Right atrium auricular region (tissue), 2 donors: ENCODE results near the gene CMSS1. TPM values are rescaled to one million over a fixed set of nuclear protein-coding genes. Genes with fewer than 3 reads are reported as not detected.
A peak's percentile ranks its signal among the peaks of the same experiment; 100 is the strongest.

ENCODE experiments used
- DNase-seq: peaks from one replicate; pipeline ENCODE4 v3.0.0-alpha.2; 2019; ENCODE audit warnings: low spot score
- H3K27ac ChIP-seq, 2 donors: fragments of 200-600 bp; sonication (generic); 1 replicate in 1 of 2; 2 replicates in 1 of 2; pipeline ENCODE4 v1.5.1; 2016 to 2019
- H3K27me3 ChIP-seq, 2 donors: fragments of 200-600 bp; sonication (generic); one replicate each; pipeline versions ENCODE4 v1.5.1 to v1.6.0; 2017 to 2019
- H3K36me3 ChIP-seq: fragments of 200-600 bp; sonication (generic); one replicate; pipeline ENCODE4 v1.5.1; 2016
- H3K4me1 ChIP-seq, 2 donors: fragments of 200-600 bp; sonication (generic); one replicate each; pipeline versions ENCODE4 v1.5.1 to v1.6.0; 2017 to 2019
- H3K4me3 ChIP-seq, 2 donors: fragments of 200-600 bp; sonication (generic); 1 replicate in 1 of 2; 2 replicates in 1 of 2; pipeline ENCODE4 v1.5.1; 2017 to 2019; ENCODE audit warnings: mild to moderate bottlenecking in 1 of 2, moderate library complexity in 1 of 2
- H3K9me3 ChIP-seq, 2 donors: fragments of 200-600 bp; sonication (generic); one replicate each; pipeline ENCODE4 v1.5.1; 2019
- total RNA-seq, 2 donors: library from RNA; depleted of rRNA; stranded (reverse); fragments of >200 nt; gene quantifications; one replicate each; pipeline ENCODE4 v1.1.0, GENCODE V29; 2016
- TF ChIP-seq, protein P1 (sequence below), 2 donors: fragments of 200-600 bp; sonication (generic); IDR thresholded peaks; one replicate each; pipeline ENCODE4 v1.5.1; 2019; ENCODE audit warnings: antibody characterized with exemption in 2 of 2

Gene CMSS1
- total RNA-seq, 2 donors from 2014 or later = 5.7 to 17.7 TPM

DNA sequence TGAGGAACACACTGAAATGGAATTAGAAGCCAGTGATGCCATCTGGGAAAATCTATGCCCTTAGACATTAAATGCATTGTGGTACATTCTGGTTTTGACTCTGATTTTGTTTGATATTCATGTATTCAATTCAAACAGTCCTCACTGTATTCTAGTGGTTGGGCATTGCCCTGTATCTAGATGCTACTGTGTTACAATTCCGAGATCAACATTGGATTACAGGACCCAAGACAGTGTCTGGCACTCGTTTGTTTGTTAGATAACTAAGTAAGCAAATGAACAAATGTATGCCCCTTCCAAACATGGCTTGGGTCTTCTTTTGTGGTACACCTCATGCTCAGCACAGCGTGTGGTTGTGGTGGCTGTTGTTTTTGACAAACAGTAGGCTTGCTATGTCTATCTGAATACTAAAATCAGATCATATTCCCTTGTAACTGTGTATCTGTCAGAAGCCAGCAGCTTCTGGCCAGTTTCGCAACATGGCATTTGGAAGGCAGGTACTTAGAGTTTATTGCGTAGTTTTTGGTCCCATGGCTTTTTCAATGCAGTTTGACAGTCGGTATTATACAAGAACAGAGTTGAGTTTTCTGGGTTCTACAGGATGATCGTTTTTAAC lies 290.9 kb downstream of the CMSS1 start:
- TF ChIP-seq, protein P1, sequence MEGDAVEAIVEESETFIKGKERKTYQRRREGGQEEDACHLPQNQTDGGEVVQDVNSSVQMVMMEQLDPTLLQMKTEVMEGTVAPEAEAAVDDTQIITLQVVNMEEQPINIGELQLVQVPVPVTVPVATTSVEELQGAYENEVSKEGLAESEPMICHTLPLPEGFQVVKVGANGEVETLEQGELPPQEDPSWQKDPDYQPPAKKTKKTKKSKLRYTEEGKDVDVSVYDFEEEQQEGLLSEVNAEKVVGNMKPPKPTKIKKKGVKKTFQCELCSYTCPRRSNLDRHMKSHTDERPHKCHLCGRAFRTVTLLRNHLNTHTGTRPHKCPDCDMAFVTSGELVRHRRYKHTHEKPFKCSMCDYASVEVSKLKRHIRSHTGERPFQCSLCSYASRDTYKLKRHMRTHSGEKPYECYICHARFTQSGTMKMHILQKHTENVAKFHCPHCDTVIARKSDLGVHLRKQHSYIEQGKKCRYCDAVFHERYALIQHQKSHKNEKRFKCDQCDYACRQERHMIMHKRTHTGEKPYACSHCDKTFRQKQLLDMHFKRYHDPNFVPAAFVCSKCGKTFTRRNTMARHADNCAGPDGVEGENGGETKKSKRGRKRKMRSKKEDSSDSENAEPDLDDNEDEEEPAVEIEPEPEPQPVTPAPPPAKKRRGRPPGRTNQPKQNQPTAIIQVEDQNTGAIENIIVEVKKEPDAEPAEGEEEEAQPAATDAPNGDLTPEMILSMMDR (IDR thresholded peaks at IDR 0.05) = no peak
- Histone ChIP-seq H3K4me3 (no peak overlapping the region), H3K9me3 (no peaks in the 10 kb centered on the region), H3K4me1 (peaks cover 0 to 68% of the 10 kb centered on the region in 2 donors), H3K27me3 (no peaks in the 10 kb centered on the region), H3K36me3 (no peaks in the 10 kb centered on the region), H3K27ac (peak overlapping the region in 1 of 2 donors; percentile 52)
- no peak for DNase-seq

DNA sequence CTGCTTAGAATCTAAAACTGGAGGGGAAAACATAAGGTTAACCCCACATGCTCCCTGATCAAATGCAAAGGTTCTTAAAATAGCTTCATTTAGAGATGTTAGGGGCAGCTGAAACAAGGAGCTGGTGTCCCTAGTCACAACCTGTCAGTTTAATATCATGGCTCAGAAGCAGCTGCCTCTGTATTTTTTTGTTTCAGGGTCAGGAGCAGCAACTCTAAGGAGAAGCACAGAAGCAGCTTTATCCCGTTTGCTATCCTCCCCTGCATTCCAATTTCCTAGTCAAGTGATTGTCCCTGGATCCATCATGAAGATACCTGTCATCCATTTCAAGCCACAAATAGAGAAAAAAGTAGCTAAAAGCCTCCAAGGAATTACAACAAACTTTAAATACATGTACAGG lies 292.5 kb downstream of the CMSS1 start:
- Histone ChIP-seq H3K27ac (peak overlapping the region; percentile 46 to 85), H3K36me3 (no peaks in the 10 kb centered on the region), H3K27me3 (no peaks in the 10 kb centered on the region), H3K4me3 (peak overlapping the region in 1 of 2 donors; percentile 11), H3K9me3 (no peaks in the 10 kb centered on the region), H3K4me1 (peaks cover 0 to 55% of the 10 kb centered on the region in 2 donors)
- TF ChIP-seq, protein P1 (IDR thresholded peaks at IDR 0.05) = no peak
- no peak for DNase-seq

DNA sequence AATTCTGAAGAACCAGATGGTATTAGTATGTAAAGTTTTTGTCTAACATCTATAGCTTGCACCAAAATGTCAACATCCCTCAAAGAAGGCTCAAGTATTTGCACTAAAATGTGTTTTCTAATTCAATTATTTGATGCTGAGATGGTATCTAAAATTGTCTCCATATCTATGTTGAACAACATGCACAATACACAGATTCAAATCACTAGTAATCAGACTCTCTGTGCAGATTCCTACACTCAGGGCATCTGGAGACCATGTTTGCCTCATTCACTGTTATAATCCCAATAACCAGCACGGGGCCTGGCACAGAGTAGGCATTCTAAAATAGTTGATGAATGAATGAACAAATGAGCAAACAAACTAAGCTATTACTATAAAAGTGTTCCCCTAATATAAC lies 294.1 kb downstream of the CMSS1 start:
- H3K27me3 ChIP-seq = no peaks in the 10 kb centered on the region
- TF ChIP-seq, protein P1 (IDR thresholded peaks at IDR 0.05) = no peak
- H3K36me3 ChIP-seq = no peaks in the 10 kb centered on the region
- H3K4me3 ChIP-seq = peak overlapping the region; percentile 36 to 39
- H3K9me3 ChIP-seq = no peaks in the 10 kb centered on the region
- H3K27ac ChIP-seq = peak overlapping the region; percentile 0 to 85
- DNase-seq = no peak
- H3K4me1 ChIP-seq = peaks cover 0 to 39% of the 10 kb centered on the region in 2 donors

DNA sequence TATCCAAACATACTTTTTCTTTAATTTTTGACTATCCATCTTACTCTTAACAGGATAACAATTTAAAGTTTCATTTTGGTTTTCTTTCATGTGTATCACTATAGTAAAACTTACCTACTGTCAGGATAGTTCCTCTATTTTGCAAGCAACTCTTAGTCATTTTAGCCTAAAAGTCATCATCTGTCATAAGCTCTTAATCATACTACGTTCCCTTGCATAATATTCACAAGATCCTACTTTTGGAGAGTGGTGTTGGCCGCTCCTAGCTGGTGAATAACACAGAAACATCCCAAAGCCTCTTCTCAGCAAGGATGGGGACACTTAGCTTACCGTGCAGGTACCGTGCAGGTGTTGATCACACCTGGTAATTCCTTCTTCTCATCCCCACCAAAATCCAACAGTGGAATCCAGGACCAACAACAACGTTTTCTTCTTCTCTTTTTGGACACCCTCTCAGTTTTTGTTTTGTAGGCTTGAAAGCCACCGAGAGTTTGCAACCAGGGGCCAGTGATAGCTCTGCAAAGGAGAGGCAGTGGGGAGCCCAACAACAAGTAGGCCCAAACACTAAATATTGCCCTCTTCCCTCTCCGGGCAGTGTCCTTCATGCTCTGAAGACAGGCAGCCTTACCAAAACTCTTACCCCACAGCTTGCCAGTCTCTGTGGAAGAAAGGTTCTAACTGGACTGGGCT lies 296.2 kb downstream of the CMSS1 start:
- Histone ChIP-seq H3K9me3 (no peaks in the 10 kb centered on the region), H3K36me3 (no peaks in the 10 kb centered on the region), H3K27ac (peak overlapping the region; percentile 52 to 85), H3K4me1 (peaks cover 0 to 17% of the 10 kb centered on the region in 2 donors), H3K27me3 (no peaks in the 10 kb centered on the region), H3K4me3 (peak overlapping the region; percentile 36 to 39)
- TF ChIP-seq, protein P1 (IDR thresholded peaks at IDR 0.05) = no peak
- no peak for DNase-seq

DNA sequence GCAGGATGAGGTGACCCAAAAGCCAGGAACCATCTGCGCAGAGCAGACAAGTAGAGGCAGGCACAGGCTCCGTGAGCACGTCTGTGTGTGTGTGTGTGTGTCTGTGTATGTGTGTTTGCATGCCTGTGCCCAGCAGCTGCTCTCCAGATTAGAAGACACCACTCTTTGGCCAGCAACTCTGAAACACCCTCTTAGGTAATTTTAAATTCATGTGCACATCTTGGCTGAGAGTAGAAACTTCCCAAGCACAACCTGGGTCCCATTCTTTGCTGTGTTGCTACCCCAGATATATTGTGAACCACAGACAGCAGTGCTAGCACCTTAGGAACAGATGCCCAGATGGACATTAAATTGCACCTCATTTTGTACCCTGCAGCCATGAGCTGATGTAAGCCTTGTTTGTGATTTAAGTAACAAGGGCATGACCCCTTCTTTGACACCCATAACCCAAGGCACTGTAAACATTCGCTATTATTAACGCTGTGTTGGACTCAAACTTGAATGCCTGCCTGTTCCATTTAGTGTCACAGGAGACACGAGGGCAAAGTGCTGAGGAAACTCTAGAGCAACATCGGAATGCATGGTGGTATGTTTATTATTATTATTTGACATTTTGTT lies 296.9 kb downstream of the CMSS1 start, which contains the start of gene FILIP1L:
Gene FILIP1L, minus strand, starts transcription at position 89 of the 618 bp plus-strand sequence.
- peak within 1 kb of the TSS; percentile 36 to 39 for H3K4me3 ChIP-seq
- TF ChIP-seq, protein P1 (IDR thresholded peaks at IDR 0.05) = no peak
- peaks cover 0 to 12% of the 10 kb centered on the region in 2 donors for H3K4me1 ChIP-seq
- H3K27me3 ChIP-seq = no peaks in the 10 kb centered on the region
- no peaks in the 10 kb centered on the region for H3K36me3 ChIP-seq
- peak within 1 kb of the TSS; percentile 52 to 85 for H3K27ac ChIP-seq
- no peaks in the 10 kb centered on the region for H3K9me3 ChIP-seq
- no peak for DNase-seq
